IMR-90 (cell line): ENCODE data around the gene SNX5. TPM values are rescaled to one million over a fixed set of nuclear protein-coding genes. Genes with fewer than 3 reads are reported as not detected.

Experiments
- ATAC-seq: fragments of 200-7000 bp; cut with Tn5 transposase; 2 replicates; pipeline ENCODE4 v1.9.1; 2020; ENCODE audit warnings: low read depth, mild to moderate bottlenecking, moderate library complexity
- BruUV-seq: library from RNA; stranded (reverse); fragments of 400-500 nt; replicated peaks from 2 replicates; lab custom pipeline; 2021; lab: Mats Ljungman, UMichigan
- CTCF ChIA-PET: fragments of 300-600 bp; formaldehyde crosslinking; extraction: SDS; loops from one replicate; lab custom pipeline; 2021; ENCODE audit warnings: antibody characterized with exemption; lab: Yijun Ruan, JAX
- POLR2A ChIA-PET: fragments of 300-600 bp; sonication (Branson Sonifier 250); formaldehyde crosslinking; loops from one replicate; lab custom pipeline; 2022; ENCODE audit warnings: antibody characterized with exemption; ENCODE audit not compliant: unreplicated experiment; lab: Charles Lee
- DNase-seq: peaks from one replicate; pipeline ENCODE4 v3.0.0; 2013
- H2AFZ ChIP-seq: replicated peaks from 2 replicates; pipeline ENCODE3; 2013; ENCODE audit warnings: low read length, mild to moderate bottlenecking; ENCODE audit not compliant: poor library complexity
- H2AK5ac ChIP-seq: 2 replicates; pipeline ENCODE4 v1.6.1; 2013; ENCODE audit warnings: low read depth, low read length, inconsistent platforms
- H2AK9ac ChIP-seq: replicated peaks from 2 replicates; pipeline ENCODE3; 2013; ENCODE audit warnings: mild to moderate bottlenecking, low read depth, low read length, moderate library complexity; ENCODE audit not compliant: poor library complexity
- H2BK120ac ChIP-seq: 2 replicates; pipeline ENCODE4 v1.6.1; 2013; ENCODE audit warnings: low read depth, low read length, inconsistent platforms
- H2BK15ac ChIP-seq: 3 replicates; pipeline ENCODE4 v1.6.1; 2013; ENCODE audit warnings: low read depth, low read length, inconsistent platforms
- H2BK20ac ChIP-seq: 2 replicates; pipeline ENCODE4 v1.6.1; 2013; ENCODE audit warnings: low read depth, mild to moderate bottlenecking, inconsistent platforms, low read length, moderate library complexity
- H2BK5ac ChIP-seq: 2 replicates; pipeline ENCODE4 v1.6.1; 2013; ENCODE audit warnings: mild to moderate bottlenecking, low read depth, low read length, inconsistent platforms; ENCODE audit not compliant: poor library complexity, severe bottlenecking
- H3K14ac ChIP-seq: replicated peaks from 2 replicates; pipeline ENCODE4 v1.6.1; 2013; ENCODE audit warnings: low read depth, low read length, inconsistent platforms
- H3K18ac ChIP-seq: 2 replicates; pipeline ENCODE4 v1.6.1; 2013; ENCODE audit warnings: low read depth, low read length, control low read depth
- H3K23ac ChIP-seq: 2 replicates; pipeline ENCODE4 v1.6.1; 2013; ENCODE audit warnings: low read depth, low read length, inconsistent platforms
- H3K27ac ChIP-seq: 2 replicates; pipeline ENCODE4 v1.5.1; 2013; ENCODE audit warnings: mild to moderate bottlenecking, control low read depth, low read length; ENCODE audit not compliant: insufficient read depth
- H3K27me3 ChIP-seq: 2 replicates; pipeline ENCODE4 v1.6.1; 2013; ENCODE audit warnings: low read length; ENCODE audit not compliant: control insufficient read depth, insufficient read depth
- H3K36me3 ChIP-seq: 2 replicates; pipeline ENCODE4 v1.6.1; 2013; ENCODE audit warnings: low read length, mixed read lengths; ENCODE audit not compliant: control insufficient read depth, insufficient read depth
- H3K4ac ChIP-seq: 2 replicates; pipeline ENCODE4 v1.6.1; 2013; ENCODE audit warnings: low read depth, low read length, inconsistent platforms
- H3K4me1 ChIP-seq: 2 replicates; pipeline ENCODE4 v1.6.1; 2013; ENCODE audit warnings: low read length, mixed read lengths; ENCODE audit not compliant: control insufficient read depth, insufficient read depth
- H3K4me2 ChIP-seq: 2 replicates; pipeline ENCODE4 v1.6.1; 2013; ENCODE audit warnings: low read depth, mild to moderate bottlenecking, control low read depth, low read length, moderate library complexity
- H3K4me3 ChIP-seq: 2 replicates; pipeline ENCODE4 v1.5.1; 2013; ENCODE audit warnings: low read depth, mild to moderate bottlenecking, control low read depth, low read length, moderate library complexity; ENCODE audit not compliant: insufficient read depth
- H3K56ac ChIP-seq: 2 replicates; pipeline ENCODE4 v1.6.1; 2013; ENCODE audit warnings: low read length, inconsistent platforms; ENCODE audit not compliant: insufficient read depth; ENCODE audit errors: extremely low read depth
- H3K79me1 ChIP-seq, 2 experiments: 2 replicates each; pipeline ENCODE4 v1.6.1; 2013; ENCODE audit warnings: low read length in 2 of 2, inconsistent platforms in 1 of 2, low read depth in 1 of 2
- H3K9ac ChIP-seq: 2 replicates; pipeline ENCODE4 v1.6.1; 2013; ENCODE audit warnings: low read depth, low read length, control low read depth
- H3K9me1 ChIP-seq: 2 replicates; pipeline ENCODE4 v1.6.1; 2013; ENCODE audit warnings: low read length, inconsistent platforms; ENCODE audit not compliant: insufficient read depth
- H3K9me3 ChIP-seq: 2 replicates; pipeline ENCODE4 v1.6.1; 2013; ENCODE audit warnings: low read length; ENCODE audit not compliant: control insufficient read depth, insufficient read depth
- H4K20me1 ChIP-seq: 2 replicates; pipeline ENCODE4 v1.6.1; 2013; ENCODE audit warnings: low read length, inconsistent platforms; ENCODE audit not compliant: insufficient read depth
- H4K5ac ChIP-seq: 2 replicates; pipeline ENCODE4 v1.6.1; 2013; ENCODE audit warnings: mild to moderate bottlenecking, low read depth, low read length, control low read depth
- H4K8ac ChIP-seq, 2 experiments: 2 replicates each; pipeline ENCODE4 v1.6.1; 2013; ENCODE audit warnings: low read depth in 2 of 2, low read length in 2 of 2, control low read depth in 1 of 2, inconsistent platforms in 1 of 2
- H4K91ac ChIP-seq: 2 replicates; pipeline ENCODE4 v1.6.1; 2013; ENCODE audit warnings: low read depth, low read length, inconsistent platforms; ENCODE audit not compliant: insufficient read depth
- BHLHE40 ChIP-seq: fragments of 150-350 bp; IDR thresholded peaks from 2 replicates; pipeline ENCODE4 v1.6.1; 2016; ENCODE audit warnings: mild to moderate bottlenecking, low read depth, low read length
- CEBPB ChIP-seq: IDR thresholded peaks from 2 replicates; pipeline ENCODE4 v1.6.1; 2012; ENCODE audit warnings: low read depth, low read length, improper control_type of control experiment
- CHD1 ChIP-seq: IDR thresholded peaks from 2 replicates; pipeline ENCODE4 v1.6.1; 2012; ENCODE audit warnings: low read depth, low read length, improper control_type of control experiment
- CTCF ChIP-seq: conservative IDR thresholded peaks from 2 replicates; pipeline ENCODE4 v1.5.1; 2012; ENCODE audit warnings: mild to moderate bottlenecking, low read depth, low read length, improper control_type of control experiment
- ELK1 ChIP-seq: fragments of 150-350 bp; IDR thresholded peaks from 2 replicates; pipeline ENCODE4 v1.6.1; 2016; ENCODE audit warnings: low read depth, mild to moderate bottlenecking, low read length, moderate library complexity, borderline replicate concordance
- FOS ChIP-seq: fragments of 150-350 bp; IDR thresholded peaks from 2 replicates; pipeline ENCODE4 v1.6.1; 2016; ENCODE audit warnings: low read depth, low read length
- MAFK ChIP-seq: IDR thresholded peaks from 2 replicates; pipeline ENCODE4 v1.6.1; 2012; ENCODE audit warnings: low read depth, low read length, improper control_type of control experiment
- MAZ ChIP-seq: IDR thresholded peaks from 2 replicates; pipeline ENCODE4 v1.6.1; 2012; ENCODE audit warnings: low read depth, mild to moderate bottlenecking, low read length, improper control_type of control experiment, moderate library complexity, borderline replicate concordance
- MXI1 ChIP-seq: IDR thresholded peaks from 2 replicates; pipeline ENCODE4 v1.6.1; 2012; ENCODE audit warnings: low read depth, mild to moderate bottlenecking, low read length, moderate library complexity, borderline replicate concordance
- NFE2L2 ChIP-seq: fragments of 150-350 bp; IDR thresholded peaks from 2 replicates; pipeline ENCODE4 v1.6.1; 2016; ENCODE audit warnings: low read depth, mild to moderate bottlenecking, low read length
- POLR2A ChIP-seq: IDR thresholded peaks from 2 replicates; pipeline ENCODE4 v1.6.1; 2012; ENCODE audit warnings: mild to moderate bottlenecking, low read depth, low read length
- RAD21 ChIP-seq: IDR thresholded peaks from 2 replicates; pipeline ENCODE4 v1.6.1; 2012; ENCODE audit warnings: low read length, improper control_type of control experiment
- RCOR1 ChIP-seq: IDR thresholded peaks from 2 replicates; pipeline ENCODE4 v1.6.1; 2012; ENCODE audit warnings: mild to moderate bottlenecking, low read length, improper control_type of control experiment; ENCODE audit not compliant: insufficient replicate concordance
- RFX5 ChIP-seq: IDR thresholded peaks from 2 replicates; pipeline ENCODE4 v1.8.0; 2012; ENCODE audit warnings: low read depth, mild to moderate bottlenecking, low read length, moderate library complexity
- SMC3 ChIP-seq: fragments of 150-350 bp; IDR thresholded peaks from 2 replicates; pipeline ENCODE4 v1.6.1; 2016; ENCODE audit warnings: low read depth, mild to moderate bottlenecking, antibody characterized with exemption, low read length, moderate library complexity
- USF2 ChIP-seq: fragments of 150-350 bp; IDR thresholded peaks from 2 replicates; pipeline ENCODE4 v1.6.1; 2017; ENCODE audit warnings: mild to moderate bottlenecking, antibody characterized with exemption, low read length, low read depth
- WGBS, 2 experiments: methylation state at CpG; one replicate each; pipeline versions ENCODE4 v1.1.5 to v1.1.7; 2013; ENCODE audit warnings: missing lambda C conversion rate in 2 of 2; ENCODE audit not compliant: insufficient read length in 1 of 2; ENCODE audit errors: extremely low coverage in 2 of 2; 5-methylcytosine and 5-hydroxymethylcytosine counted together
- dilution Hi-C: fragments of 300-500 bp; cut with HindIII; formaldehyde crosslinking; loops from one replicate; pipeline ENCODE4 v1.14.3; 2018; ENCODE audit warnings: low sequenced_read_pairs; ENCODE audit not compliant: unreplicated experiment
- in situ Hi-C: fragments of 300-500 bp; cut with MboI; formaldehyde crosslinking; loops from 3 replicates; pipeline ENCODE4 v1.14.3; 2019; ENCODE audit warnings: low sequenced_read_pairs, inconsistent platforms, mixed read lengths
- intact Hi-C: fragments of 100-400 bp; cut with micrococcal nuclease; formaldehyde crosslinking; loops from 2 replicates; pipeline ENCODE4 v1.10.0; 2022
- polyA plus RNA-seq, 3 experiments: library from polyadenylated mRNA; depleted of rRNA; stranded (reverse); fragments of >200 nt; gene quantifications; 2 replicates each; pipeline ENCODE4 v1.2.3, GENCODE V29; 2012; ENCODE audit warnings: low replicate concordance in 1 of 3
- total RNA-seq: library from RNA; depleted of rRNA; stranded (reverse); fragments of >200 nt; gene quantifications from 2 replicates; pipeline ENCODE4 v1.2.3, GENCODE V29; 2012

SNX5 gene
- total and polyA plus RNA-seq, 2 of the 4 experiments (the other 2 are of a cell fraction), result 65.4 to 92.8 TPM

GRCh38 chr20:18003897-18004296, 35.3 kb upstream of the SNX5 start:
- no peaks in the 10 kb centered on the region for H3K36me3 ChIP-seq
- H2AK9ac ChIP-seq, result no peak overlapping the region
- no peak overlapping the region for H3K4me2 ChIP-seq
- WGBS, 2 experiments, result no CpG with 5 or more reads among the region's 5 CpGs
- peaks cover 13% of the 10 kb centered on the region for H3K9me1 ChIP-seq
- TF ChIP-seq USF2 (no peak), BHLHE40 (no peak), RFX5 (no peak), MAZ (no peak), FOS (no peak), POLR2A (no peak), CEBPB (no peak), ELK1 (no peak), RAD21 (no peak), MXI1 (no peak), MAFK (no peak), CTCF (no peak), CHD1 (no peak), SMC3 (no peak), RCOR1 (no peak), NFE2L2 (no peak)
- intact Hi-C loops, result no loop called here
- H3K56ac ChIP-seq, result no peak overlapping the region
- ATAC-seq, result no peak
- no peak overlapping the region for H3K4me3 ChIP-seq
- BruUV-seq, result no TSS peak
- H2BK5ac ChIP-seq, result no peak overlapping the region
- CTCF ChIA-PET, result no interaction called here
- no peak overlapping the region for H2BK120ac ChIP-seq
- H3K9me3 ChIP-seq, result no peaks in the 10 kb centered on the region
- H3K14ac ChIP-seq, result 0 out of 2 replicates have a peak overlapping the region, but pooled peaks have one; percentile 8
- POLR2A ChIA-PET, result no interaction called here
- no peak overlapping the region for H2AK5ac ChIP-seq
- peaks cover 15% of the 10 kb centered on the region; the same call in 1 of the 2 replicates for H3K4me1 ChIP-seq
- H4K5ac ChIP-seq, result no peak overlapping the region
- no peak overlapping the region for H2BK15ac ChIP-seq
- H3K79me1 ChIP-seq, result no peaks in the 10 kb centered on the region
- H4K8ac ChIP-seq, result no peak overlapping the region
- no peak for DNase-seq
- H4K20me1 ChIP-seq, result no peaks in the 10 kb centered on the region
- no peak overlapping the region for H3K9ac ChIP-seq
- no peak overlapping the region for H3K23ac ChIP-seq
- no peak overlapping the region for H2BK20ac ChIP-seq
- H2AFZ ChIP-seq, result peak overlapping the region; percentile 17
- no peak overlapping the region for H3K27ac ChIP-seq
- no peak overlapping the region for H3K4ac ChIP-seq
- no peak overlapping the region for H3K18ac ChIP-seq
- in situ Hi-C loops, result no loop called here
- H3K27me3 ChIP-seq, result peaks cover 4% of the 10 kb centered on the region; the same call in 1 of the 2 replicates
- dilution Hi-C loops, result no loop called here
- H4K91ac ChIP-seq, result no peak overlapping the region
